Right forelimb (tissue), 1 donor: Measurements from ENCODE around the gene TSC2.
"Not testable (repeated sequence)": the region's sequence is repeated elsewhere in the genome, so short reads cannot be mapped to it uniquely, and the experiment has no call there.

Source experiments
- DNase-seq: peaks from one replicate; pipeline ENCODE4 v3.0.0-alpha.2; 2018

TSC2 gene

DNA sequence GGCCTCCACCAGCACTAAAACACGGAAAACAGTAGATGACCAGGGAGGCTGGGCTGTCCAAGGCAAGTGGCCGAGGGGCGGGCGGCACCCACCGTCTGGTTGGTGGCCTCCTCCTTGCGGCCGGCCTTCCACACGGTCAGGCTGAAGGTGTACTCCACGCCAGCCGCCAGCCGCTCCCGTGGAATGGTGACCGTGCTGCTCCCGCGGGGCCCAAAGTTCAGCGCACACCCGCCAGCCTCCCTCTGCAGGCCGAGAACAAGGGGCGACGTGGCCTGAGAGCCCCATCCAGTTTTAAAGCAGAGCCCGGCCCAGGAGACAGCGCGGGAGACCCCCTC is 60.0 kb downstream of the TSC2 start:
- DNase-seq = not testable (repeated sequence)

DNA sequence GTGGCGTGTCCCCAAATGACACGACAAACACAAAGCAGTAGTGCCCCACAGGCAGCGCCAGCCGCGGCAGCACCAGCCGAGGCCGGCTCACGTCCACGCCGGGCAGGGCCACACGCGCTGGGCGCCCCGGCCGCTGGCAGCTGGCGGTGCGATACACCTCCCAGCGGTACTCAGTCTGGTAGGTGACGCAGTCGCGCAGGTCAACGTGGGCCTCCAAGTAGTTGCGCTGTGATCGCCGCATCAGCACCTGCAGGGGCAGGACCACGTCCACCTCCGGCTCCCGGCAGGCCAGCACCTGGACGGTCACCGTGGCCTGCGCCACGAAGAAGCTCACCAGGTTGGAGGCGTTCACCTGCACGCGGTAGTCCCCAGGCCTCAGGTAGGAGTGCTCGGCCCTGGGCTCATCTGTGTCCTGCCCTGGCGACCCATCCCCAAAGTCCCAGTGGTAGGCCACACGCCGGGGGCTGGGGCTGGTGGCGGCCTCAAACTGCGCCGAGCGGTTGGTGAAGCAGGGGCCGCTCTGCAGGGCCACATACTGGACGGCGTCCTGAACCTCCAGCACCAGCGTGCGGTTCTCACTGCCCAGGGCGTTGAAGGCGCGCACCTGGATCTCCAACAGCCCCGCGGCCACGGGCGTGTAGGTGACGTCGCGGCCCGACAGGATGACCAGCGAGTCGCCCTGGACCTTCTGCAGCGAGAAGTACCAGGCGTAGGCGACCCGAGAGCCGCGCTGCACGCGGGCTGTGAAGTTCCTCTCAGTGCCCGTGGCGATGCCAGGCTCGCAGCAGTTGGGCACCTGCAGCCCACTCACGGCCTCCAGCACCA is 60.9 kb downstream of the TSC2 start:
- DNase-seq = not testable (repeated sequence)

DNA sequence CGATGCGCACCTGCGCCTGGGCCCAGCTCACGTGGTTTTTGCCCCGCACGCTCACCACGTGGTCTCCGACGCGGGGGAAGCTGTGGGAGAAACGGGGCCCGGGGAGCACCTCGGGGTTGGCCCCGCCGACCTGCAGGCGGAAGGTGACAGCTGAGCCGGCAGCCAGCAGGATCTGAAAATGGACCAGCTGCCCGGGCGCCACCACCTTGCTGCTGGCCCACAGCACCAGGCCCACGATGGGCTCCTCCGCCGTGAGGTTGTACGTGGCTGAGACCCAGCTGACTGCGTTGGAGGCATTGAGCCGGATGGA is 61.4 kb downstream of the TSC2 start:
- not testable (repeated sequence) for DNase-seq

DNA sequence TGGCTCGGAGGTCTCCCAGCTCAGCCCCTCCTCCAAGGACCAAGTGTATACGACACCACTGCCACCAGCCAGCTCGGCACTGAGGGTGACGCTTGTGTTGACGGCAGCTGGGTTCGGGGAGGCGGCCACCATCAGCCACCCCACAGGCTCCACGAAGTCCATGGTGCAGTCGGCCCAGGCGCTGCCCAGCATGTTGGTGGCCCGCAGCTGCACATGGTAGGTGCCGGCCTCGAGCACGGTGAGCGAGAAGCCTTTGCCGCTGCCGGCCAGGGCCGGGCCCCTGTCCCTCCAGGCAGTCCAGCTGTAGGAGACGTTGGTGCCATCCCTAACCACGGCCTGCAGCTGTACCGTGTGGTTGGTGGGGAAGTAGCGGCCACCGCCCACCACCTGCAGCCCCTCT is 62.1 kb downstream of the TSC2 start:
- DNase-seq = not testable (repeated sequence)

DNA sequence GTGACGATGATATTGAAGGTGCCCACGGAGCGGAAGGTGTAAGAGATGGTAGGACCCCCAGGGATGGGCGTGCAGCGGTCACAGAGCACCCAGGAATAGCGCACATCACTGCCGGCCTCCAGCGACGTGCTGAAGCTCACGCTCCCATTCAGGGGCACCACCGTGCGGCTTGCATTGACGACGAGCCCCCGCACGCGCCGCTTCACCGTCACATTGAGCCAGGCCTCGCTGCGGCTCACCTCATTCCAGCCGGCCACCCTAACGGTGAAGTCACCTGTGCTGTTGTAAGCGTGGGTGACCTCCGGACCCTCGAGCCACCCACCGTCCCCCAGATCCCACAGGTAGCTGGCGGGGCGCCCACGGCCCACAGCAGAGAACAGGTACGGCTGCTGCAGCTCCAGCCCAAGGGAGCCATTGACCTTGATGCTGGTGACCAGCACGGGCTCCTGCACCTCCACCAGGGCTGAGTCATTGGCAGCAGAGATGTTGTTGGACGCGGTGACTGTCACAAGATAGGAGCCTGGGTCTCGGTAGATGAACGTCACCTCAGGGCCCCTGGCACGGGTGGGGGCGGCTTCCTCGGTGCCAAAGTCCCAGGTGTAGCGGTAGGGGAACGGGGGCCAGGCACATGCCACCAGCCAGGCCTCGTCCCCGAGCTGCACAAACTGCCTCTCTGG is 62.7 kb downstream of the TSC2 start:
- DNase-seq = not testable (repeated sequence)

DNA sequence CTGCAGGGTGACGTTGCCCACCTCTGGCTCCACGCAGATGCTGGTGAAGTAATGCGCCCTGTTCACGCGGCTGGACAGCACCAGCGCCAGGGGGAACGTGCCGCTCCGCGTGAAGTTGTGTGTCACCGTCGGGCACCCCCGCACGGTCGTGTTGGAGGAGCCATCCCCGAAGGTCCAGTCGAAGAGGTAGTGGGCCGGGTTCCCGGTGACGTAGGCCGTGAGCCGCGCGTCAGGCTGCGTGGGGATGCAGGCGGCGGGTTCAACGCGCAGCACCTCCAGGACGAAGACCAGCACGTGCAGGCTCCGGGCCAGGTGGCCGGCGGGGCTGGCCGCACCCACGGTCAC is 63.2 kb downstream of the TSC2 start:
- DNase-seq = not testable (repeated sequence)

DNA sequence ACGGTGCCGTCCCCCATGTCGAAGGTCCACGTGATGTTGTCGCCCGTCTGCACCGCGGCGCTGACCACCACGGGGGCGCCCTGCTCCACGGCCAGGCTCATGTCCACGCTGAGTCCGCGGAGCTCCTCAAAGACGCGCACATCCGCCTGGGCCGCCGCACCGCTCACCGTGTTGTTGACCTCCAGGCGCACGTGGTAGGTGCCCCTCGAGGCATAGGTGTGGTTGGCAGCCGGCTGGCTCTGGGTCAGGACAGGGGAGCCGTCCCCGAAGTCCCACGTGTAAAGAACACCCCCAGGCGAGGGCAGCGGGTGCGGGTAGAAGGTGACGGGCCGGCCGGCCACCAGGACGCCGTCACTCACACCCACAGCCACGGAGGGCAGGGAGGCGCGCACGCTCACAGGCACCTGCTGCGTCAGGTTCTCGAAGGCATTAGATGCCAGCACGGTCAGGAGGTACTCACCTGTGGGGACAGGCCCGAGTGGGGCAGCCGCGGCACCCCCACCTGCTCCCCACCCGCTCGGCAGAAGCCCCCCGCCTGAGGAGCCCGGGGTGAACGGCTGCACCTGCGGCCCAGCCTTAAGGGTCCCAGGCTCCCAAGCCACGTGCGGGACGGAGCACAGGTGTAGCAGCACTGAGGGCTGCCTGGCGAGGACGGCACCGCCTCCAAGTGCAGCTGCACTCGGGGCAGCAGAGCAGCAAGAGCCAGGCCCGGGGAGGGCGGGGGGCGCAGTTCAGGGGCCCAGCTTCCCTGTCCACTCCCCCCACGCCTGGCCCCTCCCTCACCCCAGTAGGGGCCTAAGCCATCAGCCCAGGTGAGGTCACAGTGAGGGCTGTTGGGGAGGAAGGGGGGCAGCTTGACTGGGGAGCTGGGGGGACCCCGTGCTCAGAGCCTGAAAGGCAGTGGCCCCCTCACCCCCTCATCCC is 63.9 kb downstream of the TSC2 start:
- not testable (repeated sequence) for DNase-seq

DNA sequence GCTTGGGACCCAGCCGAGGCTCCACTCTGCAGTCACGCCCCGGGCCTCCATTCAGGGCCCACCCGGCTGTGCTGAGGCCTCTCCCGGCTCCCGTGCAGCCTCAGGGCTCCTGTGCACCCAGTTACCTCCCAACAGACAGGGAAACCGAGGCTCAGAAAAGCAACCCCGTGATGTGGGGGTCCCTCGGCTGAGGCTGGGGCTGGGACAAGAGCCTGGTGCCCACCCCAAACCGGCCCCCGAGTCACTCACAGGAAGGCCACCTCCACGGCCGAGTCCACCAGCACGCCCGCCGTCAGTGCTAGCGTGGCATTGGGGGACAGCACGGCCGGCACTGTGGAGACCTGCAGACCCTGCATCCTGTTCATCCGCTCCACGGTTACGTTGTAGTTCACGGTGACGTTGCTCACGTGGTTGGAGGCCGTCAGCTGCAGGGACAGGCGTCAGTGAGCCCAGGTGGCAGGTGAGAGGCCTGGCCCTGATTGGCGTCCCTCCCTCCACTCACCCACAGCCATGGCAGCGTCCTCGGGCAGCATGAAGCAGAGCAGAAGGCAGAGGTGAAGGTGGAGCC is 64.8 kb downstream of the TSC2 start:
- not testable (repeated sequence) for DNase-seq

DNA sequence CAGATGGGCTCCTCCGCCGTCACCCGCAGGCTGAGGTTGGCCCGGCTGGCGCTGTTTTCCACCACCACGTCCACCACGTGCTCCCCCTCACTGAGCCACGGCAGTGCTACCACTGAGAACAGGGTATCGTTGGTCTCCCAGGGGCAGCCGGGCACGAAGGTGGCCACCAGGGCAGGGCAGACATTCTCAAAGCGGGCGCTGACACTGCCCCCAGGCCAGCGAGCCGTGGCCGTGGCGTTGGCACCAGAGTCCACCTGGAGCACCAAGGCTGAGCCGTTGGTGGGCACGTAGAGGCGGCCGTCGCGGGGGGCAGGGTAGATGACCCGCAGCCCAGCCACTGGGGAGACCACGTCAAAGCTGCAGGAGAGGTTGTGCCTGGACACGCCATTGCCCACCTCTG is 66.4 kb downstream of the TSC2 start:
- DNase-seq = not testable (repeated sequence)

DNA sequence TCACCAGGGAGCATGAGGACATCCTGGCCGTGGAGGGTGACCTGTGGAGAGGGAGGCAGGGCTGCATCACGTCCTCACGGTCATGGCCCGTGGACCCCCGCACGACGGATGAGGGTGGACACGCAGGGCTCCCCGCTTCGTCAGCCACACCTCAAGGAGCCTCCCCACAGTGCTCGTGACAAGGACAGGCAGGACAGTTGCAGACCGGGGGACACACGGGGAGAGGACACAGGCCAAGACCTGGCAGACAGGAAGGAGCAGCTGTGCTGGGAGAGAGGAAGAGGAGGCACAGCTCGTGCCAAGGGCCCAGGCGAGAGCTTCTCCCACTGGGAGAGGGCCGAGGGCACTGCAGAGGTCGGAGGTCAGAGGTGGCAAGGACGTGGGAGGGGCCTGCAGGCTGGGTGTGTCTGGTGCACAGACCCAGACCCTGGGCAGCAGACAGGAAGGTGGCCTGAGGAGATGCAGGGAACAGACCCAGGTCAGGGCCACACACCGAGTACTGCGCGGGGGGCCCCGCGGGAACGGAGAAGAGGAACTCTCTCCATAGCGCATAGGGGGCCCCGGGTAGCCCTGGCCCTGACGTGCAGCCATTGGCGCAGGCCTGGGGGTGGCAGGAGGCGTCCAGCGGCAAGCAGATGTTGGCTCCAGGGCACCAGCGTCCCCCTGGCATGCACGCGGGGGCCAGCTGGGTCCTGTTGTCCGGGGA is 67.3 kb downstream of the TSC2 start:
- DNase-seq = not testable (repeated sequence)

DNA sequence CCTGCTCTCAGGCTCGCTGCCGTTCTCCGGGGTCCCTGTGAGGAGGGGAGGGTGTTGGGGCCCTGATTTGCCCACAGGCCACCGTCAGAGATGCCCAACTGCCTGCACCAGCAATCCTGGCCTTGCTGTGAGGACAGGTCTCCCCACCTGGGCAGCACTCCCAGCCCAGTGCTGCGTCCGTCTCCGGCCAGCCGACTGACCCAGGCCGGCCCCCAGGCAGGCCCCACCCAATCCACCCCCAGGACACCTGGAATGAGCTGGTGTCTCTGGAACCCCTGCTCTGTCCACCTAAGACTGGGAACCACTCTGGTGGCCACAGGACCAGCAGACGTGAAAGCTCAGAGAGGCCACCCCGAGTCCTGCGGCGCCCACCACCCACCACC is 67.8 kb downstream of the TSC2 start:
- DNase-seq = no peak

DNA sequence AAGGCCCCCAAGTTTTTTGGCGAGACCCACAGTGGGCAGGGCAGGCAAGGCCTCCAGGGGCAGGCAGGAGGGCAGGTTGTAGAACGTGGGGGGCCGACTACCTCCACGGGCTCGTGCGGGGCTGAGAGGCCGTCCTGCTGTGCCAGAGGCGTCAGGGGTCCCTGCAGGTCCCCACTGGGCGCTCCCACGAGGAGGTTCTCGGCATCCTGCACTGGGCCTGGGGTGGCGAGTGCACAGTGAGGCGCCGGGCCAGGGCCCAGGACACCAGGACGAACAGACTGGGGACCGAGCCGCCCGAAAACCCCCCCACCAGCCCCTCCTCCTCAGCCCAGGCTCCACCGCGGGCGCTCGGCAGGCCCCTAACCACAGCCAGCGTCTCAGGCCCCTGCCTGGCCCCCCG is 68.6 kb downstream of the TSC2 start:
- not testable (repeated sequence) for DNase-seq

DNA sequence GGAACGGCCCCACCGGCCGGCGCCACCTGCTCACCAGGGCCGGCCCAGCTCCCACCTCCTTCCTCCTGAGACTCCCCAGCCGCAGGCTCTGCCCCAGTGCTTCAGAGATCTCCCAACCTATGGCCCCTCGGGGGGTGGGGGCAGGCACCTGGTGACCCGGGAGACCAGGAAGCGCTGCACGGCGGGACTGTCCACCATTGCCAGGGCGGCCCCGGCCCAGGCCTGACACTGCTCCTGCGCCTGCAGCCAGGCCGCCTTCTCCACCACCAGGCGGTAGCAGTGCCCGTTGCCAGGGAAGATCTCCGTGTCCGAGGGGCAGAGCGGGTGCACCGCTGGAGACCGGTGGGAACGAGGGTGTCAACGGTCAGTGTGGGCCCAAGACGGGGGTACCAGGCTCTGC is 69.6 kb downstream of the TSC2 start:
- not testable (repeated sequence) for DNase-seq

DNA sequence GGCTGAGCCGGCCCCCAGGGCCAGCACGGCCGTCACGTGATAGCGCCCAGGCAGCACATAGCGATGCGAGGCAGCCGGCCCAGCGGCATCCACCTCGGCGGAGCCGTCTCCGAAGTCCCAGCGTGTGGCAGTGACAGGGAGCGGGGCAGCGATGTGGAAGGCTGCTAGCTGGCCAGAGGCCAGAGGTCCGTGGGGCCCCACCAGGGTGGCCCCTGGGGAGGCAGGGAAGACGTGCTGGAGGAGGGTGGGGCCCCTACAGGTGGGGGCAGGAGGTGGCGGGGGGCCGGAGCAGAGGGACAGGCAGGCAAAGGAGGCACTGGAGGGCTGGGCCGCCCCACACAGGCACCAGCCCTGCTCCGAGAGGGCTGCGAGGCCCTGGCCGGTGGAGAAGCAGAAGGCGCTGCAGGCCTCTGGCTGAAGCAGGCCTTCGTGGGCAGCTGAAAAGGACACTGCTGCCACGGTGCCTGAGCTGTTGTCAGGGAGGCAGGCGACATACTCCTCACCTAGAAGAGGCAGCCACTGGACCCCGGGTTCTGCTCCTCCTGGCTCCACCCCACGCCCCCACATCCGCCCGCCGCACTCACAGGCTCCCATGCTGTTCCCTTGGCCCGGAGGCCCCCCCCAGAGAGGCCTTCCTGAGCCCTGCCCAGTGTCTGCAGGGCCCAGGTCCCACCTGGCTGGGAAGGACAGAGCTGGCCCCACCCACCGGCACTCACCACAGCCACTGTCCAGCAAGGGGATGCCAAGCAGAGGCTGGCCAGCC is 70.4 kb downstream of the TSC2 start:
- not testable (repeated sequence) for DNase-seq

DNA sequence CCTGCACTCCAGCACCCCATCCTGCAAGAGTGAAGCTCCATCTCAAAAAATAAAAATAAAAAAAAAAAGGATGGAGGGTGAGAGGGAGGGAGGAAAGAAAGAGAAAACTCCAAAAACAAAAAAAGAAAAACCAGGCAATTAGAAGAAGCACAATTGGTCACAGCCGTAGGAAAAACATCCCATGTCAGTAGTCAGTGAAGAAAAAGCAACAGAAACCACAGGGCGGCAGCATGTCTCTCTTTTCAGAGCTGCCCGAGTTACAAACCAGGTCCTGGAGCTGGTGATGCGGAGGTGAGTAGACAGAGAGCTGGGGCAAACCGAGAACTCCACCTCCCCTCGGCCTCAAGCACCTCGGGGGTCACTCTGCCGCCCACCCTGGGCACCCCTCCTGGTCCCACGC is 73.5 kb downstream of the TSC2 start:
- DNase-seq = not testable (repeated sequence)

DNA sequence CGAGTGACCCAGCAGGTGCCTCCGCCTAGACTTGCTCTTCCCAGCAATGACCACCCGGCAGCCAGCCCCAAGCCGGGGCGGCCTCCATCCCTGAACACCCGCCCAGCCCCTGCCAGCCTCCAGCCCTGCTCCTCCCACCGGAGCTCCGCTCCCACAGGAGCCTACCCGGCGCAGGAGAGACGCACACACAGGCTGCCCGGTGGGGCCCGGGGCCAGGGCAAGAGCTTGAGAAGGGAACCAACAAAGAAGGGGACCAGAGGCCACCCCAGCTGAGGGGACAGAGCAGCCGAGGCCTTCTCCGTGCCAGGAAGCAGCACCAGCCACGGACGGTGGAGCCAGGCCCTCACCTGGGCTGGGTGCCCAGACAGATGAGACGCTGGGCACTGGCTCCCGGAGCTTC is 74.1 kb downstream of the TSC2 start:
- no peak for DNase-seq

DNA sequence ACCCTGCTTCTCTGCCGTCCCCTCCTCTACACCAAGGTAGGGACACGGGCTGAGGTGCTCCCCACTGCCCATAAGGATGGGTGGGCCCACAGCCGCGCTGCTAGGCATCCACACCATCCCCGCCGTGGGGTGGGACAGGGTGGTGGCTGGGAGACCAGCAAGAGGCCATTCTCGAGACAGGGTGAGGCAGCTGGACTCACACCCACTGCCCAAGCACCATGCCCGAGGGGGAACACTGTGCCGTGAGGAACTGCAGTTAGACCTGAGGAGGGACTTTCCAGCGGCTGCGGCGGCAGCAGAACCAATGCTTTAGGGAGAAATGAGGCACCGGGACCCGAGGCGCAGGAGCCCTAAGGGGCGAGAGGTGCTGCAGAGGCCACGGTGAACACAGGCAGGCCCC is 74.6 kb downstream of the TSC2 start:
- no peak for DNase-seq

DNA sequence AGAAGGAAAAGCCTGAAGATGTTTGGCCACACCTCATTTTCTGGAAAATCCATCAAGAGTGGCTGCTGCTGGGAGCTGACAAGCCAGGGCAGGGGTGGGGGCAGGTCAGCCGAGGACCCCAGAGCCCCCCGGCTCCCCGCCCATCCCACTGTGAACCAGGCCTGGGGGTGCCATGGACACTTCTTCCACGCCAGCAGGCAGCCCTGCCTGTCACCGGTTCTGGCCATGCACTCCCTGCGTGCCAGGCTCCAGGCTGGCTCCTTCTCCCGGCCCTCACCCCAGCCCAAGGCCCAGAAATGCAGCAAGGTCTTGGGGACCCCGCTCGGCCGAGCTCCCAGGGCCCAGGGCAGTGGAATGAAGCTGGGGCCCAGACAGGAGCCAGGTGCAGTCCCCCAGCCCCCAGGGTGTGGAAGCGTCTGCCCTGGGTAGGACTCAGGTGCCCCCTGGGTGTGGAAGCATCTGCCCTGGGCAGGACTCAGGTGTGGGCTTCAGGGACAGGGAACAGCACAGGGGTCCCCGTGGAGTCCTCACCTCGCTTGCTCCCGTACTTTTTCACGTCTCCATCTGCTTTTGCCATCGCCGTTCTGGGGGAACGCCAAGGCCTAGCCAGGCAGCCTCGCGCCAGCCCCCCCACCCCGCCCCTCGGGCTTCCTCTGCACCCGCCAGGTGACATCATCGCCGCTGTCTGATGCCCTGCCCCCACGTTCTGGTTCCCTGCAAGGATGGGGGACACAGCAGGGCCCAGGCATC is 75.3 kb downstream of the TSC2 start:
- DNase-seq = not testable (repeated sequence)

DNA sequence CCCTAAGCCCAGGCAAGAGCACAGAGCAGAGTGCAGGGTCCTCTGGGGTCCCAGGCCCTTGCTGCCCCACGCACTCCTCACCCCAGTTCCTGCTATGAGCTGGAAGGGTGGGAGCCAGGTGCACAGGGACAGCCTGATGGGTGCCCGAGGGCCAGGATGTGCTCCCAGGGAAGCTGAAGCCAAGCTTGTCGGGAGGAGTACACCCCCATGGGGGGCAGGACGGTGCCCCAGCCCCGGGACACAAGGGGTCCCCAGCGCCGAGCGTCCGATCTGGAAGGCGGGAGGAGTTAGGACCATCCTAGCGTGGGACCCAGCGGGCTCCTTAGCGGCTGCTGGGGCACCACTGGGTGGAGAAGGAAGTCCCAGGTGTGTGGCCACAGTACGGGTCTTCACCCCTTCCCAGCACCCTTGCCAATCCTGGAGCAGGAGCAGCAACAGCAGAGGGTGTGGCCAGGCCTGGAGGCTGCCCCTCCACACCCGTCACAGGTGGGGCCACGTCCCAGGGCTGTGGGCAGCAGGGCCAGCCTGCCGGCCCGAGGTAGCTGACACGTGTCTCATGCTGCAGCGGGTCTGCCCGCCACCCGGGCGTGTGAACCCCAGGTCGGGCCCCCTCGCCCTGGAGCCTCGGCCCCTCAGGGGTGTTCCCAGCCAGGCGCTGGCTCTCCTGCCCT is 76.1 kb downstream of the TSC2 start:
- DNase-seq = not testable (repeated sequence)

DNA sequence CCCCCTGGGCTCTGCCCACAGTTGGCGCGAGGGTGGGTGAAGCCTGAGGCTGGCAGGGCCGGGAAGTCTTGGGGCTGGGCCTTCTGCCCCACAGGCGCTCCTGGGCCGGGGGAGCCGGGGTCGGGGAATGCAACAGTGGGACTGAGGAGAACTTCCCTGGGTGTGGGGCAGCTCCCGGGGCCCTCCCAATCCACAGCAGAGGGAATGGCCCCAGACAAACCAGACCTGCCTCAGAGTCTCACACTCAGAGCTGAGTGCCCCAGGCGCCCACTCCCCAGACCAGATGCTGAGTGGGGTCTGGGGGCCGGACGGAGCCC is 76.5 kb downstream of the TSC2 start:
- DNase-seq = not testable (repeated sequence)
